Activated CD8-positive, alpha-beta T cell treated with anti-CD3 and anti-CD28 coated beads for 36 hours (primary cell): ENCODE results near the gene GATAD2A. TPM values are rescaled to one million over a fixed set of nuclear protein-coding genes. Genes with fewer than 3 reads are reported as not detected.

Experiments used
- ATAC-seq: fragments of 200-7000 bp; cut with Tn5 transposase; one replicate; pipeline ENCODE4 v1.10.0; 2021; ENCODE audit warnings: mild to moderate bottlenecking, moderate library complexity
- CTCF ChIA-PET: fragments of 350-600 bp; sonication (Branson Sonifier 250); formaldehyde crosslinking; loops from one replicate; lab custom pipeline; 2021; ENCODE audit warnings: antibody characterized with exemption; lab: Charles Lee
- POLR2A ChIA-PET: fragments of 350-600 bp; sonication (Branson Sonifier 250); formaldehyde crosslinking; loops from one replicate; lab custom pipeline; 2021; ENCODE audit warnings: antibody characterized with exemption; lab: Charles Lee
- DNase-seq: peaks from one replicate; pipeline ENCODE4 v3.0.0-alpha.2; 2020
- H3K27ac Mint-ChIP-seq: one replicate; pipeline ENCODE4 v1.8.0; 2021; ENCODE audit warnings: mild to moderate bottlenecking, mixed read lengths
- H3K27me3 Mint-ChIP-seq: one replicate; pipeline ENCODE4 v1.8.0; 2021; ENCODE audit warnings: mixed read lengths
- H3K36me3 Mint-ChIP-seq: one replicate; pipeline ENCODE4 v1.8.0; 2021; ENCODE audit warnings: low read depth, mixed read lengths
- H3K4me1 Mint-ChIP-seq: one replicate; pipeline ENCODE4 v1.8.0; 2021; ENCODE audit warnings: low read depth, mixed read lengths
- H3K4me3 Mint-ChIP-seq: one replicate; pipeline ENCODE4 v1.8.0; 2021; ENCODE audit warnings: mild to moderate bottlenecking, moderate library complexity, mixed read lengths
- H3K9me3 Mint-ChIP-seq: one replicate; pipeline ENCODE4 v1.8.0; 2021; ENCODE audit warnings: mixed read lengths
- CTCF ChIP-seq: fragments of 200-600 bp; IDR thresholded peaks from one replicate; pipeline ENCODE4 v1.8.0; 2022; ENCODE audit warnings: antibody characterized with exemption, mild to moderate bottlenecking
- intact Hi-C: fragments of 100-400 bp; cut with micrococcal nuclease; formaldehyde crosslinking; loops from one replicate; pipeline ENCODE4 v1.10.0; 2022
- total RNA-seq, 2 experiments: library from RNA; stranded (reverse); gene quantifications; one replicate each; pipeline ENCODE4 v1.2.3, GENCODE V29; 2021

Gene GATAD2A
- total RNA-seq, 2 experiments from 2014 or later, result 132 to 136 TPM

- POLR2A ChIA-PET, result interaction anchor here (0.7 to 1.3 kb wide), 4 partner anchors 18 to 97 kb away, joined by 3 to 4 read pairs (median 4); partner anchors contain the start of gene GATAD2A
- no peak for TF ChIP-seq CTCF
- DNase-seq (no peak), ATAC-seq (no peak)
- CTCF ChIA-PET, result interaction anchor here (0.7 to 7.8 kb wide), 6 partner anchors 11 to 127 kb away, joined by 3 to 135 read pairs (median 4); no protein-coding TSS in a partner anchor
- Mint-ChIP-seq H3K27ac (no peak overlapping the region), H3K4me1 (peaks cover 32% of the 10 kb centered on the region), H3K36me3 (peaks cover 2% of the 10 kb centered on the region), H3K27me3 (no peaks in the 10 kb centered on the region), H3K4me3 (no peak overlapping the region), H3K9me3 (no peaks in the 10 kb centered on the region)
- intact Hi-C loops, result no loop called here
Measured at GRCh38 chr19:19362075-19362474, 43.4 kb upstream of the GATAD2A start.

- peak; percentile 79 for TF ChIP-seq CTCF
- peak overlapping the region; percentile 20 for H3K4me3 Mint-ChIP-seq
- ChIA-PET CTCF (interaction anchor here (0.6 to 7.8 kb wide), 9 partner anchors 7 to 127 kb away, joined by 3 to 135 read pairs (median 3); partner anchors contain the start of gene GATAD2A), POLR2A (no interaction called here)
- H3K27ac Mint-ChIP-seq, result peak overlapping the region; percentile 53
- H3K36me3 Mint-ChIP-seq, result no peaks in the 10 kb centered on the region
- ATAC-seq, result peak; percentile 83
- no peaks in the 10 kb centered on the region for H3K27me3 Mint-ChIP-seq
- intact Hi-C loops, result loop anchor here (5.0 kb wide), 1 partner anchor 121 kb away; no protein-coding TSS in a partner anchor
- H3K9me3 Mint-ChIP-seq, result no peaks in the 10 kb centered on the region
- peaks cover 16% of the 10 kb centered on the region for H3K4me1 Mint-ChIP-seq
- DNase-seq, result peak; percentile 82
Measured at GRCh38 chr19:19366434-19367396, 38.8 kb upstream of the GATAD2A start.

- H3K9me3 Mint-ChIP-seq, result no peaks in the 10 kb centered on the region
- ChIA-PET CTCF (interaction anchor here (2.5 to 7.8 kb wide), 2 partner anchors 11 to 121 kb away, joined by 10 to 135 read pairs; no protein-coding TSS in a partner anchor), POLR2A (no interaction called here)
Measured at GRCh38 chr19:19368087-19368486, 37.4 kb upstream of the GATAD2A start.

GRCh38 chr19:19371059-19371458, 34.4 kb upstream of the GATAD2A start:
- Mint-ChIP-seq H3K27me3 (no peaks in the 10 kb centered on the region), H3K4me1 (peaks cover 15% of the 10 kb centered on the region), H3K36me3 (no peaks in the 10 kb centered on the region), H3K27ac (no peak overlapping the region), H3K9me3 (no peaks in the 10 kb centered on the region), H3K4me3 (no peak overlapping the region)
- ATAC-seq, result no peak
- CTCF ChIA-PET, result interaction anchor here (1.5 kb wide), 1 partner anchor 10 kb away, joined by 3 read pairs; no protein-coding TSS in a partner anchor
- DNase-seq, result no peak
- no peak for TF ChIP-seq CTCF
- intact Hi-C loops, result no loop called here
- POLR2A ChIA-PET, result no interaction called here

More at GRCh38 chr19:19368087-19368486, 37.4 kb upstream of the GATAD2A start:
- no peak for TF ChIP-seq CTCF
- Mint-ChIP-seq H3K4me3 (no peak overlapping the region), H3K27ac (no peak overlapping the region), H3K36me3 (no peaks in the 10 kb centered on the region), H3K4me1 (peaks cover 18% of the 10 kb centered on the region), H3K27me3 (no peaks in the 10 kb centered on the region)
- intact Hi-C loops, result loop anchor here (5.0 kb wide), 1 partner anchor 119 kb away; no protein-coding TSS in a partner anchor
- DNase-seq, result no peak
- no peak for ATAC-seq
